ENCODE data around the gene ACADSB.

- TF ChIP-seq POLR2A (IDR thresholded peaks at IDR 0.05) = no peak
- TF ChIP-seq CTCF (IDR thresholded peaks at IDR 0.05) = no peak
Observed at GRCh38 chr10:123026302-123026701, 17.5 kb downstream of the ACADSB start.
